Endodermal cell (in vitro differentiated cells): Measurements from ENCODE around the gene NUDT22. TPM values are rescaled to one million over a fixed set of nuclear protein-coding genes. Genes with fewer than 3 reads are reported as not detected.
A peak's percentile ranks its signal among the peaks of the same experiment; 100 is the strongest.

ENCODE experiments used
- DNase-seq: peaks from one replicate; pipeline ENCODE4 v3.0.0-alpha.2; 2017
- H3K27ac ChIP-seq: 2 replicates; pipeline ENCODE4 v1.5.1; 2013; ENCODE audit warnings: mild to moderate bottlenecking, low read depth, low read length, moderate library complexity
- H3K27me3 ChIP-seq: 2 replicates; pipeline ENCODE4 v1.6.1; 2013; ENCODE audit warnings: mild to moderate bottlenecking, low read length, moderate library complexity; ENCODE audit not compliant: insufficient read depth, control insufficient read depth, poor library complexity, severe bottlenecking
- H3K36me3 ChIP-seq: 2 replicates; pipeline ENCODE4 v1.7.0; 2013; ENCODE audit warnings: mild to moderate bottlenecking, low read length, moderate library complexity; ENCODE audit not compliant: control insufficient read depth, insufficient read depth
- H3K4me1 ChIP-seq: one replicate; pipeline ENCODE4 v1.7.0; 2013; ENCODE audit warnings: low read length; ENCODE audit not compliant: control insufficient read depth, insufficient read depth
- H3K4me3 ChIP-seq: 2 replicates; pipeline ENCODE4 v1.5.1; 2013; ENCODE audit warnings: mild to moderate bottlenecking, low read length, moderate library complexity
- H3K9ac ChIP-seq: 2 replicates; pipeline ENCODE4 v1.6.1; 2013; ENCODE audit warnings: mild to moderate bottlenecking, low read length, moderate library complexity; ENCODE audit not compliant: poor library complexity, severe bottlenecking; ENCODE audit errors: extremely low read depth
- H3K9me3 ChIP-seq: 2 replicates; pipeline ENCODE4 v1.6.1; 2013; ENCODE audit warnings: mild to moderate bottlenecking, low read length, moderate library complexity; ENCODE audit not compliant: control insufficient read depth
- H3K27ac Mint-ChIP-seq: 2 replicates; pipeline ENCODE4 v1.8.0; 2020; ENCODE audit warnings: mixed read lengths
- H3K27me3 Mint-ChIP-seq: 2 replicates; pipeline ENCODE4 v1.8.0; 2021; ENCODE audit warnings: mild to moderate bottlenecking, mixed read lengths; ENCODE audit not compliant: insufficient read depth
- H3K36me3 Mint-ChIP-seq: 2 replicates; pipeline ENCODE4 v1.8.0; 2020; ENCODE audit warnings: low read depth, mixed read lengths
- H3K4me1 Mint-ChIP-seq: 2 replicates; pipeline ENCODE4 v1.8.0; 2020; ENCODE audit warnings: mixed read lengths
- H3K4me3 Mint-ChIP-seq: 2 replicates; pipeline ENCODE4 v1.8.0; 2020; ENCODE audit warnings: mild to moderate bottlenecking, moderate library complexity, mixed read lengths
- H3K9me3 Mint-ChIP-seq: 2 replicates; pipeline ENCODE4 v1.8.0; 2020; ENCODE audit warnings: mild to moderate bottlenecking, mixed read lengths
- WGBS, 2 experiments: methylation state at CpG; one replicate each; pipeline versions ENCODE4 v1.1.5 to v1.1.7; 2013; ENCODE audit warnings: missing lambda C conversion rate in 2 of 2, mixed read lengths in 1 of 2; ENCODE audit not compliant: insufficient coverage in 1 of 2, insufficient read length in 1 of 2; 5-methylcytosine and 5-hydroxymethylcytosine counted together
- total RNA-seq, 2 donors: library from RNA; stranded (reverse); fragmentation: NEBNext Ultra II Directional in 1 of 2; extraction: Animal tissue kit (Norgen Biotek cat#: 25700) in 1 of 2; gene quantifications; 2 replicates in 1 of 2; 3 replicates in 1 of 2; pipeline ENCODE4 v1.2.1, GENCODE V29; 2021
- TF ChIP-seq, protein P1 (sequence below): fragments of 200-600 bp; sonication (generic); conservative IDR thresholded peaks from 2 replicates; pipeline ENCODE4 v1.5.0; 2021; ENCODE audit warnings: antibody characterized with exemption, mild to moderate bottlenecking

Gene NUDT22
- total RNA-seq, 2 donors from 2014 or later: 54.4 to 55.9 TPM

DNA sequence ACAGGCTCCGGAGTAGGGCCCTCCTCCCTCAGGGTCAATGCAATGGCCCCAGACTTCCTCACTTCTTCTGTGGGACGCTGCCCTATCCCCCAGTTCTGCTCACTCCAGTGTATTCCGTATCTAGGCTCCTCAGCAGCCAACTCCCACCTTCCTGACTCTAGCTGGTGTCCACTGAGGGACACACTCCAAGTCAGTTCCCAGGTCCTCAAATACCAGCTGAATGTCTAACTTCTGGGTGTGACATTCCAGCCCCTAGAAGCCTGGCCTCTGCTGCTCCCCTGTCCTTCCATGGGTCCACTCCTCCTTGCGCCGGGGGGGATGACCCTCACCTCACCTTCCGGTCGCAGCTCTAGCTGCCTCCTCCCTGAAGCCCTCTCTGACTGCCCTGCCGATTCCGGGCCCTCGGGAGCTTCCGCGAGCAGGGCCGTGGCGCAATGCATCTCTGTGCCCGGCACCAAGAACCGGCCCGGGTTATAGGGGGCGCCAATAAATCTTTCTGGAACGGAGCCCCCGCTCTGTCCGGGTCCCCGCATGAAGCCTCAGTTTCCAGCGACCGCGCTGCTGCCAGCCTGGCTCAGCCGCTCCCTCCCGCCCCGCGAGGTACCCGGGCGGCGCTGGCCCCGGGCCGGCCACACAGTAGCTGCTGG is 42.9 kb downstream of the NUDT22 start:
- Histone ChIP-seq H3K4me3 (peak overlapping the region; percentile 82), H3K27ac (peak overlapping the region; percentile 94), H3K9me3 (no peaks in the 10 kb centered on the region), H3K4me1 (no peaks in the 10 kb centered on the region), H3K9ac (peak overlapping the region; percentile 91), H3K27me3 (no peaks in the 10 kb centered on the region), H3K36me3 (peaks cover 11% of the 10 kb centered on the region)
- peaks cover 14% of the 10 kb centered on the region for H3K4me1 Mint-ChIP-seq
- TF ChIP-seq, protein P1, sequence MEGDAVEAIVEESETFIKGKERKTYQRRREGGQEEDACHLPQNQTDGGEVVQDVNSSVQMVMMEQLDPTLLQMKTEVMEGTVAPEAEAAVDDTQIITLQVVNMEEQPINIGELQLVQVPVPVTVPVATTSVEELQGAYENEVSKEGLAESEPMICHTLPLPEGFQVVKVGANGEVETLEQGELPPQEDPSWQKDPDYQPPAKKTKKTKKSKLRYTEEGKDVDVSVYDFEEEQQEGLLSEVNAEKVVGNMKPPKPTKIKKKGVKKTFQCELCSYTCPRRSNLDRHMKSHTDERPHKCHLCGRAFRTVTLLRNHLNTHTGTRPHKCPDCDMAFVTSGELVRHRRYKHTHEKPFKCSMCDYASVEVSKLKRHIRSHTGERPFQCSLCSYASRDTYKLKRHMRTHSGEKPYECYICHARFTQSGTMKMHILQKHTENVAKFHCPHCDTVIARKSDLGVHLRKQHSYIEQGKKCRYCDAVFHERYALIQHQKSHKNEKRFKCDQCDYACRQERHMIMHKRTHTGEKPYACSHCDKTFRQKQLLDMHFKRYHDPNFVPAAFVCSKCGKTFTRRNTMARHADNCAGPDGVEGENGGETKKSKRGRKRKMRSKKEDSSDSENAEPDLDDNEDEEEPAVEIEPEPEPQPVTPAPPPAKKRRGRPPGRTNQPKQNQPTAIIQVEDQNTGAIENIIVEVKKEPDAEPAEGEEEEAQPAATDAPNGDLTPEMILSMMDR: no peak
- no peaks in the 10 kb centered on the region for H3K9me3 Mint-ChIP-seq
- H3K36me3 Mint-ChIP-seq: peaks cover 21% of the 10 kb centered on the region
- peak overlapping the region; percentile 99 for H3K27ac Mint-ChIP-seq
- H3K4me3 Mint-ChIP-seq: peak overlapping the region; percentile 95
- 3 to 17% methylated on average over 2 to 34 of the region's 34 CpGs for WGBS, 2 experiments
- H3K27me3 Mint-ChIP-seq: no peaks in the 10 kb centered on the region
- peak; percentile 90 for DNase-seq

DNA sequence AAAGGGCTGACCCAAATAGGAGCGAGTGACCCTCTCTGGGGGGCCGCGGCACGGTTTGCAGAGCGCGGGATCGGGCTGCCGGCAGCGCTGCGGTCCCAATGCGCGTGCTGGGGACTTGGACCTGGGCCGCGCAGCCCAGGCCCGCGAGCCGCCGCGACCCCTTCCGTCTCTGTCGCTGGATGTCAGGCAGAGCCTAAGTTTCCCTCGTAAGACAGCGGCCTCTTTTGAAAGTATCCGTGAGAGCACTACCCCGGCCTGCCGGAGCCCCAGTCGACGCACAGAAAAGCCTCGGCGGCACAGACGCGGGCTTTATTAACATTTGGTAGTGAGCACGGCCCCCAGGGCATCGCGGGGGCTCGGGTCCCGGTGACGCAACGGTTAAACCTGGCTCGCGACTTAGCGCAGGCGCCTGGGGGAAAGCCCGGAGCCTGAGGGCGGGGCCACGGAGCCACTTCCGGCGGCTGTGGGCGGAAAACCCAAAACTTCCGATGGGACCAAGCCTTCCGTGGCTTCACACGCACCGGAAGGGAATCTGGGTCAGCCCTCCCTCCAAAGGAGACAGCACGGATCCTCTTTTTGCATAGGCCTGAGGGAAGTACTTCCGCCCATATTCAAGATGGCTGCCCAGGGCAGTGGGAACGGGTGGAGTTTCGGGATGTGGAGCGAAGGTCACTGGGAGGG is 43.6 kb downstream of the NUDT22 start:
- H3K4me3 Mint-ChIP-seq: peak overlapping the region; percentile 95
- Histone ChIP-seq H3K9me3 (no peaks in the 10 kb centered on the region), H3K27ac (peak overlapping the region; percentile 94), H3K36me3 (peaks cover 4% of the 10 kb centered on the region), H3K27me3 (no peaks in the 10 kb centered on the region), H3K4me3 (peak overlapping the region; percentile 95), H3K4me1 (no peaks in the 10 kb centered on the region), H3K9ac (peak overlapping the region; percentile 91)
- peak overlapping the region; percentile 99 for H3K27ac Mint-ChIP-seq
- WGBS, 2 experiments: 0% methylated on average over 25 to 58 of the region's 58 CpGs
- TF ChIP-seq, protein P1: peak; percentile 40
- peaks cover 14% of the 10 kb centered on the region for H3K4me1 Mint-ChIP-seq
- H3K27me3 Mint-ChIP-seq: no peaks in the 10 kb centered on the region
- peak; percentile 99 for DNase-seq
- H3K36me3 Mint-ChIP-seq: peaks cover 17% of the 10 kb centered on the region
- H3K9me3 Mint-ChIP-seq: no peaks in the 10 kb centered on the region

DNA sequence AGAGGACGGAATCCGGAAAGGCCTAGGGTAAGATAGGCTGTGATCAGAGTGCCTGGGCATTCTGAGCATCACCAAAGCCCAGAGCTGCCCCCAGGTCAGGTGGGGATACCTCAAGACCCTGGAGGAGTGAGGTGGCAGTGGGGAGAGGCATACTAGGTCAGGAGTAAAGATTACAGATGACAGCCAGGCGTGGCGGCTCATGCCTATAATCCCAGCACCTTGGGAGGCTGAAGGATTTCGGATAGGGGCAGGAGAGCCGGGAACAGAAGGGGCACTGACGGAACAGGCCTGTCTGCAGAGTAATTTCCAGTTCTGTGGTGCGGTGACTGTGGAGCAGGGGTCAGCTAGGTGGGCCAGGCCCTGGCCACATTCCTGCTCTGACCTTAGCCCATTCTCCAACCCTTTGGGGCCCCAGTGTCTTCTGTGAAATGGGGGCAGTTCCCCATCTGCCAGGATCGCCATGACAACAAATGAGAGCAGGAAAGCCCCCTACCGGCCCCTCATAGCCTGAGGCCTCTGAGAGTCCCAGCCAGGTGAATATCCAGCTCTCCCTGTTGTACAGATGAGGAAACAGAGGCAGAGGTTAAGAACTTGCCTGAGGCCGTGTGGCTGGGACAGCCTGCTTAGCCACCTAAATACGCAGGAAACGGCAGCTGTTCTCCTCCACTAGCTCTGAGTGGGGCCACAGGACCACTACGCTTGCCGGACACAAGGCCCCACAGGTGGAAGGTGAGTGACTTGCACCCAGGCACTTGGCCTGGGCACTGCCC is 49.1 kb downstream of the NUDT22 start:
- no peaks in the 10 kb centered on the region for H3K27me3 ChIP-seq
- no peak overlapping the region for H3K9ac ChIP-seq
- peaks cover 9% of the 10 kb centered on the region for H3K36me3 ChIP-seq
- 90 to 96% methylated on average over 13 to 15 of the region's 15 CpGs for WGBS, 2 experiments
- H3K36me3 Mint-ChIP-seq: peaks cover 19% of the 10 kb centered on the region
- no peak overlapping the region for H3K4me3 Mint-ChIP-seq
- no peak overlapping the region for H3K27ac ChIP-seq
- TF ChIP-seq, protein P1: no peak
- no peaks in the 10 kb centered on the region for H3K9me3 ChIP-seq
- H3K27ac Mint-ChIP-seq: no peak overlapping the region
- H3K4me1 ChIP-seq: no peaks in the 10 kb centered on the region
- DNase-seq: no peak
- peaks cover 3% of the 10 kb centered on the region for H3K4me1 Mint-ChIP-seq
- H3K4me3 ChIP-seq: no peak overlapping the region
- H3K27me3 Mint-ChIP-seq: no peaks in the 10 kb centered on the region
- no peaks in the 10 kb centered on the region for H3K9me3 Mint-ChIP-seq
